HEK293 (cell line): Measurements from ENCODE around the gene HBP1.

Source experiments
- CTCF ChIA-PET: fragments of 350-600 bp; formaldehyde crosslinking; extraction: SDS; loops from one replicate; lab custom pipeline; 2021; ENCODE audit warnings: antibody characterized with exemption; lab: Yijun Ruan, JAX
- POLR2A ChIA-PET: fragments of 300-600 bp; formaldehyde crosslinking; extraction: SDS; loops from one replicate; lab custom pipeline; 2020; ENCODE audit warnings: antibody characterized with exemption, inconsistent platforms; lab: Yijun Ruan, JAX
- H3K27ac ChIP-seq: fragments of 200-500 bp; sonication (Bioruptor generic); 2 replicates; pipeline ENCODE4 v1.5.1; 2014; ENCODE audit warnings: low read depth, low read length, control low read depth, inconsistent platforms; ENCODE audit errors: extremely low read depth
- H3K36me3 ChIP-seq, 2 experiments: fragments of 200-500 bp in 1 of 2; sonication (Bioruptor generic) in 1 of 2; 1 replicate in 1 of 2; 2 replicates in 1 of 2; pipeline ENCODE4 v1.5.1; 2014 to 2017; ENCODE audit warnings: inconsistent platforms in 2 of 2, low read length in 2 of 2; ENCODE audit not compliant: control insufficient read depth in 2 of 2, insufficient read depth in 1 of 2
- H3K4me1 ChIP-seq: fragments of 200-500 bp; sonication (Bioruptor generic); 2 replicates; pipeline ENCODE4 v1.5.1; 2014; ENCODE audit warnings: mild to moderate bottlenecking, low read length, inconsistent platforms; ENCODE audit not compliant: control insufficient read depth, insufficient read depth
- H3K4me3 ChIP-seq: 2 replicates; pipeline ENCODE4 v1.5.1; 2011; ENCODE audit warnings: low read depth, mild to moderate bottlenecking, control low read depth, low read length, moderate library complexity
- H3K9me3 ChIP-seq: fragments of 200-500 bp; sonication (Bioruptor generic); 2 replicates; pipeline ENCODE4 v1.5.1; 2014; ENCODE audit warnings: low read depth, low read length, inconsistent platforms; ENCODE audit not compliant: control insufficient read depth, insufficient read depth
- SCRT1 ChIP-seq: fragments of 450-650 bp; formaldehyde crosslinking; IDR thresholded peaks from 2 replicates; pipeline ENCODE4 v1.5.1; 2016; ENCODE audit warnings: missing biosample characterization, missing genetic modification characterization, borderline replicate concordance
- ZNF121 ChIP-seq: fragments of 450-650 bp; formaldehyde crosslinking; IDR thresholded peaks from 2 replicates; pipeline ENCODE4 v1.5.1; 2016; ENCODE audit warnings: missing biosample characterization, missing genetic modification characterization
- ZNF248 ChIP-seq: fragments of 450-650 bp; formaldehyde crosslinking; IDR thresholded peaks from 2 replicates; pipeline ENCODE4 v1.5.1; 2017; ENCODE audit warnings: missing biosample characterization, missing genetic modification characterization
- ZNF266 ChIP-seq: fragments of 450-650 bp; formaldehyde crosslinking; IDR thresholded peaks from 2 replicates; pipeline ENCODE4 v1.5.1; 2016; ENCODE audit warnings: missing biosample characterization, missing genetic modification characterization, low read depth
- ZNF394 ChIP-seq: fragments of 450-650 bp; formaldehyde crosslinking; IDR thresholded peaks from 2 replicates; pipeline ENCODE4 v1.5.1; 2016; ENCODE audit warnings: missing biosample characterization, missing genetic modification characterization, mild to moderate bottlenecking, moderate library complexity, borderline replicate concordance
- ZNF426 ChIP-seq: fragments of 450-650 bp; formaldehyde crosslinking; IDR thresholded peaks from 2 replicates; pipeline ENCODE4 v1.5.1; 2017; ENCODE audit warnings: missing biosample characterization, missing genetic modification characterization, mild to moderate bottlenecking, inconsistent platforms, moderate library complexity
- ZNF510 ChIP-seq: fragments of 450-650 bp; formaldehyde crosslinking; IDR thresholded peaks from 2 replicates; pipeline ENCODE4 v1.5.1; 2018; ENCODE audit warnings: mild to moderate bottlenecking, missing genetic modification characterization, missing biosample characterization; ENCODE audit not compliant: insufficient replicate concordance
- ZNF555 ChIP-seq: fragments of 450-650 bp; formaldehyde crosslinking; conservative IDR thresholded peaks from 2 replicates; pipeline ENCODE4 v1.5.1; 2017; ENCODE audit warnings: missing biosample characterization, mild to moderate bottlenecking, missing genetic modification characterization, inconsistent platforms
- ZNF558 ChIP-seq: fragments of 450-650 bp; formaldehyde crosslinking; IDR thresholded peaks from 2 replicates; pipeline ENCODE4 v1.5.1; 2016; ENCODE audit warnings: missing biosample characterization, missing genetic modification characterization
- ZNF621 ChIP-seq: fragments of 450-650 bp; formaldehyde crosslinking; IDR thresholded peaks from 2 replicates; pipeline ENCODE4 v1.5.1; 2017; ENCODE audit warnings: missing biosample characterization, missing genetic modification characterization
- ZNF623 ChIP-seq: fragments of 450-650 bp; formaldehyde crosslinking; IDR thresholded peaks from 2 replicates; pipeline ENCODE4 v1.5.1; 2016; ENCODE audit warnings: missing biosample characterization, missing genetic modification characterization
- ZNF629 ChIP-seq: fragments of 450-650 bp; formaldehyde crosslinking; IDR thresholded peaks from 2 replicates; pipeline ENCODE4 v1.5.1; 2017; ENCODE audit warnings: missing biosample characterization, missing genetic modification characterization
- ZNF654 ChIP-seq: fragments of 450-650 bp; formaldehyde crosslinking; IDR thresholded peaks from 2 replicates; pipeline ENCODE4 v1.5.1; 2016; ENCODE audit warnings: low read depth, missing biosample characterization, missing genetic modification characterization
- ZNF837 ChIP-seq: fragments of 450-650 bp; formaldehyde crosslinking; IDR thresholded peaks from 2 replicates; pipeline ENCODE4 v1.5.1; 2016; ENCODE audit warnings: missing biosample characterization, missing genetic modification characterization
- ZXDB ChIP-seq: fragments of 450-650 bp; formaldehyde crosslinking; IDR thresholded peaks from 2 replicates; pipeline ENCODE4 v1.5.1; 2016; ENCODE audit warnings: missing biosample characterization, missing genetic modification characterization
- TF ChIP-seq, protein P1 (sequence below): fragments of 450-650 bp; formaldehyde crosslinking; conservative IDR thresholded peaks from 2 replicates; pipeline ENCODE4 v1.5.1; 2016; ENCODE audit warnings: low read depth, missing biosample characterization, missing genetic modification characterization
- TF ChIP-seq, protein P2 (sequence below): fragments of 450-650 bp; formaldehyde crosslinking; IDR thresholded peaks from 2 replicates; pipeline ENCODE4 v1.5.1; 2016; ENCODE audit warnings: missing biosample characterization, missing genetic modification characterization
- TF ChIP-seq, protein P3 (sequence below): fragments of 450-650 bp; formaldehyde crosslinking; IDR thresholded peaks from 2 replicates; pipeline ENCODE4 v1.5.1; 2016; ENCODE audit warnings: missing biosample characterization, missing genetic modification characterization

HBP1 gene

DNA sequence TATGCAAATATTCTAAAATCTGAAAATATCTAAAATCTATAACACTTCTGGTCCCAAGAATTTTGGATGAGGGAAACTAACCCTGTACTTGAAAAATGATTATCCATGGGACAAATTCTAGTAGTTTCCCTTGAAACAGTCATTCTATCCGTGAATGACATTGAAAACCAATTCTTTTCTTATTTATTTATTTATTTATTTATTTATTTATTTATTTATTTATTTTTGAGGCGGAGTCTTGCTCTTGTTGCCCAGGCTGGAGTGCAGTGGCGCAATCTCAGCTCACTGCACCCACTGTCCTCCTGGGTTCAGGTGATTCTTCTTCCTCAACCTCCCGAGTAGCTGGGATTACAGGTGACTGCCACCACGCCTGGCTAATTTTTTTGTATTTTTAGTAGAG is 24.9 kb upstream of the HBP1 start (continued):
- TF ChIP-seq, protein P1, sequence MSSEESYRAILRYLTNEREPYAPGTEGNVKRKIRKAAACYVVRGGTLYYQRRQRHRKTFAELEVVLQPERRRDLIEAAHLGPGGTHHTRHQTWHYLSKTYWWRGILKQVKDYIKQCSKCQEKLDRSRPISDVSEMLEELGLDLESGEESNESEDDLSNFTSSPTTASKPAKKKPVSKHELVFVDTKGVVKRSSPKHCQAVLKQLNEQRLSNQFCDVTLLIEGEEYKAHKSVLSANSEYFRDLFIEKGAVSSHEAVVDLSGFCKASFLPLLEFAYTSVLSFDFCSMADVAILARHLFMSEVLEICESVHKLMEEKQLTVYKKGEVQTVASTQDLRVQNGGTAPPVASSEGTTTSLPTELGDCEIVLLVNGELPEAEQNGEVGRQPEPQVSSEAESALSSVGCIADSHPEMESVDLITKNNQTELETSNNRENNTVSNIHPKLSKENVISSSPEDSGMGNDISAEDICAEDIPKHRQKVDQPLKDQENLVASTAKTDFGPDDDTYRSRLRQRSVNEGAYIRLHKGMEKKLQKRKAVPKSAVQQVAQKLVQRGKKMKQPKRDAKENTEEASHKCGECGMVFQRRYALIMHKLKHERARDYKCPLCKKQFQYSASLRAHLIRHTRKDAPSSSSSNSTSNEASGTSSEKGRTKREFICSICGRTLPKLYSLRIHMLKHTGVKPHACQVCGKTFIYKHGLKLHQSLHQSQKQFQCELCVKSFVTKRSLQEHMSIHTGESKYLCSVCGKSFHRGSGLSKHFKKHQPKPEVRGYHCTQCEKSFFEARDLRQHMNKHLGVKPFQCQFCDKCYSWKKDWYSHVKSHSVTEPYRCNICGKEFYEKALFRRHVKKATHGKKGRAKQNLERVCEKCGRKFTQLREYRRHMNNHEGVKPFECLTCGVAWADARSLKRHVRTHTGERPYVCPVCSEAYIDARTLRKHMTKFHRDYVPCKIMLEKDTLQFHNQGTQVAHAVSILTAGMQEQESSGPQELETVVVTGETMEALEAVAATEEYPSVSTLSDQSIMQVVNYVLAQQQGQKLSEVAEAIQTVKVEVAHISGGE = peak; percentile 68
- TF ChIP-seq ZNF558 (tag by site-specific recombination) (peak; percentile 56), ZNF629 (peak; percentile 27; the same call in 1 of the 2 replicates), ZNF266 (tag by site-specific recombination) (0 out of 2 replicates have a peak, but pooled peaks have one; percentile 31), ZNF426 (tag by site-specific recombination) (peak; percentile 77), ZNF555 (tag by site-specific recombination) (peak; percentile 67), ZXDB (tag by site-specific recombination) (0 out of 2 replicates have a peak, but pooled peaks have one; percentile 32), ZNF394 (tag by site-specific recombination) (peak; percentile 84), ZNF623 (tag by site-specific recombination) (peak; percentile 58)

DNA sequence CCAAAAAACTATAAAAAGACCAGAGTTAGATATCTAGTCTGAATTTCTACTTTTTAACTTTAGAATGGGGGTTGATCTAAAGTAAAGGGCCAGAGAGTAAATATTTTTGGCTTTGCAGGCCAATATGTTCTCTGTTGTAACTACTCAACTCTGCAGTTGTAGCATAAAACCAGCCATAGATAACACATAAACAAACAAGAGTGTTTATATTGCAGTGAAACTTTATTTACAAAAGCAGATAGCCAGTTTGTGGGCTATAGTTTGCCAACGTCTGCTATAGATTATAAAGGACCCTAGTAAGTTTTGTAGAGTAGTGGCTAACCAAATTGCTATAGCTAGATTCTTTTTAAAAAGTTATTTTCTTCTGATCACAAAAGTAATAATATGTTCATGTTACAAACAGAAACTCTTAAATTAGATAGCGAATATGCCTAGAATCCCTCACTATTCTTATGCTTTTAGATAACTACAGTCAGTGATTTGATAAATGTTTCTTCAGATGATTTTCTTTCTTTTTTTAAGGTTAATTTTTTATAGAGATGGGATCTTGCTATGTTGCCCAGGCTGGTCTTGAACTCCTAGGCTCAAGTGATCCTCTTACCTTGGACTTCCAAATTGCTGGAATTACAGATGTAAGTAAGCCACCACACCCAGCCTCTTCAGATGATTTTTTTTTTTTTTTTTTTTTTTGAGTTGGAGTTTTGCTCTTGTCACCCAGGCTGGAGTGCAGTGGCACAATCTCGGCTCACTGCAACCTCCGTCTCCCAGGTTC is 23.6 kb upstream of the HBP1 start:
- H3K36me3 ChIP-seq = no peaks in the 10 kb centered on the region
- POLR2A ChIA-PET = no interaction called here
- no peak overlapping the region for H3K27ac ChIP-seq
- H3K4me3 ChIP-seq = no peak overlapping the region
- H3K4me1 ChIP-seq = peaks cover 5% of the 10 kb centered on the region
- CTCF ChIA-PET = no interaction called here
- TF ChIP-seq, protein P2, sequence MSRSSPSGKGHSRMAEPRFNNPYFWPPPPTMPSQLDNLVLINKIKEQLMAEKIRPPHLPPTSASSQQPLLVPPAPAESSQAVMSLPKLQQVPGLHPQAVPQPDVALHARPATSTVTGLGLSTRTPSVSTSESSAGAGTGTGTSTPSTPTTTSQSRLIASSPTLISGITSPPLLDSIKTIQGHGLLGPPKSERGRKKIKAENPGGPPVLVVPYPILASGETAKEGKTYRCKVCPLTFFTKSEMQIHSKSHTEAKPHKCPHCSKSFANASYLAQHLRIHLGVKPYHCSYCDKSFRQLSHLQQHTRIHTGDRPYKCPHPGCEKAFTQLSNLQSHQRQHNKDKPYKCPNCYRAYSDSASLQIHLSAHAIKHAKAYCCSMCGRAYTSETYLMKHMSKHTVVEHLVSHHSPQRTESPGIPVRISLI (tag by site-specific recombination) = 0 out of 2 replicates have a peak, but pooled peaks have one; percentile 27
- TF ChIP-seq ZNF837 (tag by site-specific recombination) = no peak
- TF ChIP-seq ZNF121 (tag by site-specific recombination) = peak; percentile 66; the same call in 1 of the 2 replicates
- TF ChIP-seq ZNF510 (tag by site-specific recombination) = no peak
- TF ChIP-seq, all 188 proteins: peak for 2
- H3K9me3 ChIP-seq = no peaks in the 10 kb centered on the region

DNA sequence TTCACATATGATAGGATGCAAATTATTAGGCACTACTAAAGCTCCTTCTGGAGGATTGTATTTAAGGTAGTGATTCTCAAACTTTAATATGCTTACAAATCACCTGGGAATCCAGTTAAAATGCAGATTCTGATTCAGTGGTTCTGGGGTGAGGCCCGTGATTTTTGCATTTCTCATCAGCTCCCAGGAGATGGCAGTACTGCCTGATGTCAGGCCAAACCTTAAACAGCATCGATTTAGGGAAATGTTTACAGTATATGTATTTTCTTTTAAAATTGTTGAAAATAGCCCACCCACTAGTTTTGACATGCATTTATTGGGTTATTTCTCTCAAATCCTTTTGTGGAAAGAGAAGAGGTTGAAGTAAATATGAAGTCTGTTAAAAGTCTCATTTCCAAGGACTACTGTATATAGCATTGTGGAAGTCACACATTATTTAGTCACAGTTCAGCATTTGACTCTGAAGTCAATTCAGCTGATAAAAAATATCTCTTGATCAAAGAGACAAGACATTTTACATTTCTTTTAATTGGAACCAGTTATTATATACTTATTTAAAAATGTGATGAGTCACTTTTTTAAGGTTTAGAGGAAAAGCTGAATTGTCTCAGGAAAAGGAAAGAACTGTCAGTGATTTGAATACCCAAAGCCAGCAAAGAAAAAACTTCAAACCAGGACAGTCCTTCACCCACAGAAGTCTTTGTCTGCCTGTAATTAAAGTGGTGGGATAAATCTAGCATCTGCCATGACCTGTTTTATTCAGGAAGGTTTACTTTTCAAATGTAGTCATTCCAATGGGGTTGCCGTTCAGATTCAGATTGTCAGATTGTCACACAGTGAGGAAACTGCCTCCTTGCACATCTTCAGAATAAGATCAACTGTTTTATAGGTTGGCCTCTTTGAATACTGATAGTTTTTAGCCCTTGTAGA is 21.1 kb upstream of the HBP1 start:
- H3K4me3 ChIP-seq = no peak overlapping the region

More for the DNA sequence above, 21.1 kb upstream of the HBP1 start:
- POLR2A ChIA-PET = interaction anchor here (0.7 kb wide), 1 partner anchor 20 kb away, joined by 3 read pairs; no protein-coding TSS in a partner anchor
- Histone ChIP-seq H3K27ac (no peak overlapping the region), H3K36me3 (no peaks in the 10 kb centered on the region), H3K4me1 (peaks cover 5% of the 10 kb centered on the region), H3K9me3 (no peaks in the 10 kb centered on the region)
- CTCF ChIA-PET = interaction anchor here (0.5 to 7.7 kb wide), 33 partner anchors 9 to 732 kb away, joined by 3 to 191 read pairs (median 4); partner anchors contain the start of genes COG5 and DUS4L
- TF ChIP-seq ZNF654 = peak; percentile 65
- TF ChIP-seq ZNF248 (tag by site-specific recombination) = no peak
- TF ChIP-seq ZNF621 (tag by site-specific recombination) = no peak
- TF ChIP-seq SCRT1 (tag by site-specific recombination) = no peak
- TF ChIP-seq, protein P3, sequence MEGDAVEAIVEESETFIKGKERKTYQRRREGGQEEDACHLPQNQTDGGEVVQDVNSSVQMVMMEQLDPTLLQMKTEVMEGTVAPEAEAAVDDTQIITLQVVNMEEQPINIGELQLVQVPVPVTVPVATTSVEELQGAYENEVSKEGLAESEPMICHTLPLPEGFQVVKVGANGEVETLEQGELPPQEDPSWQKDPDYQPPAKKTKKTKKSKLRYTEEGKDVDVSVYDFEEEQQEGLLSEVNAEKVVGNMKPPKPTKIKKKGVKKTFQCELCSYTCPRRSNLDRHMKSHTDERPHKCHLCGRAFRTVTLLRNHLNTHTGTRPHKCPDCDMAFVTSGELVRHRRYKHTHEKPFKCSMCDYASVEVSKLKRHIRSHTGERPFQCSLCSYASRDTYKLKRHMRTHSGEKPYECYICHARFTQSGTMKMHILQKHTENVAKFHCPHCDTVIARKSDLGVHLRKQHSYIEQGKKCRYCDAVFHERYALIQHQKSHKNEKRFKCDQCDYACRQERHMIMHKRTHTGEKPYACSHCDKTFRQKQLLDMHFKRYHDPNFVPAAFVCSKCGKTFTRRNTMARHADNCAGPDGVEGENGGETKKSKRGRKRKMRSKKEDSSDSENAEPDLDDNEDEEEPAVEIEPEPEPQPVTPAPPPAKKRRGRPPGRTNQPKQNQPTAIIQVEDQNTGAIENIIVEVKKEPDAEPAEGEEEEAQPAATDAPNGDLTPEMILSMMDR = 0 out of 2 replicates have a peak, but pooled peaks have one; percentile 16
